PC-3 (cell line): ENCODE results near the gene PDZRN4. TPM values are rescaled to one million over a fixed set of nuclear protein-coding genes. Genes with fewer than 3 reads are reported as not detected.
"Not testable (repeated sequence)": the region's sequence is repeated elsewhere in the genome, so short reads cannot be mapped to it uniquely, and the experiment has no call there.

Experiments used
- ATAC-seq: fragments of 200-7000 bp; cut with Tn5 transposase; 2 replicates; pipeline ENCODE4 v1.9.1; 2020; ENCODE audit warnings: mild to moderate bottlenecking, moderate library complexity
- BruUV-seq: library from RNA; stranded (reverse); fragments of 400-500 nt; replicated peaks from 2 replicates; lab custom pipeline; 2021; lab: Mats Ljungman, UMichigan
- CTCF ChIA-PET: fragments of 300-600 bp; sonication (Branson Sonifier 250); formaldehyde crosslinking; loops from one replicate; lab custom pipeline; 2022; ENCODE audit warnings: antibody characterized with exemption; lab: Charles Lee
- POLR2A ChIA-PET: fragments of 300-600 bp; sonication (Branson Sonifier 250); formaldehyde crosslinking; loops from one replicate; lab custom pipeline; 2022; ENCODE audit warnings: antibody characterized with exemption; ENCODE audit not compliant: unreplicated experiment; lab: Charles Lee
- DNase-seq: peaks from one replicate; pipeline ENCODE4 v3.0.0-alpha.2; 2015
- H2AFZ ChIP-seq: fragments of 300-600 bp; sonication (generic); 2 replicates; pipeline ENCODE4 v1.6.0; 2016; ENCODE audit warnings: antibody characterized with exemption, low read length
- H3F3A ChIP-seq: fragments of 300-600 bp; sonication (generic); one replicate; pipeline ENCODE4 v1.6.0; 2017; ENCODE audit warnings: antibody characterized with exemption, low read length, control low read depth, mild to moderate bottlenecking; ENCODE audit not compliant: unreplicated experiment
- H3K27ac ChIP-seq: fragments of 300-600 bp; sonication (generic); 2 replicates; pipeline ENCODE4 v1.5.1; 2016; ENCODE audit warnings: mild to moderate bottlenecking, low read length
- H3K27me3 ChIP-seq: fragments of 300-600 bp; sonication (generic); 2 replicates; pipeline ENCODE4 v1.6.1; 2016; ENCODE audit warnings: low read length, mixed read lengths
- H3K36me3 ChIP-seq: fragments of 300-600 bp; sonication (generic); 2 replicates; pipeline ENCODE4 v1.6.1; 2016; ENCODE audit warnings: low read depth, mixed run types, low read length, mixed read lengths
- H3K4me1 ChIP-seq: fragments of 300-600 bp; sonication (generic); 2 replicates; pipeline ENCODE4 v1.5.1; 2016; ENCODE audit warnings: low read length; ENCODE audit not compliant: insufficient read depth
- H3K4me2 ChIP-seq: fragments of 300-600 bp; sonication (generic); 2 replicates; pipeline ENCODE4 v1.6.0; 2016; ENCODE audit warnings: low read length
- H3K4me3 ChIP-seq: fragments of 300-600 bp; sonication (generic); 2 replicates; pipeline ENCODE4 v1.5.1; 2016; ENCODE audit warnings: mild to moderate bottlenecking, low read length, mixed read lengths
- H3K79me2 ChIP-seq: fragments of 300-600 bp; sonication (generic); 2 replicates; pipeline ENCODE4 v1.6.1; 2017; ENCODE audit warnings: low read length, mixed read lengths
- H3K9ac ChIP-seq: fragments of 300-600 bp; sonication (generic); 2 replicates; pipeline ENCODE4 v1.6.0; 2016; ENCODE audit warnings: mild to moderate bottlenecking, low read length
- H3K9me2 ChIP-seq: fragments of 300-600 bp; sonication (generic); replicated peaks from 2 replicates; pipeline ENCODE4 v1.6.1; 2016; ENCODE audit warnings: mixed run types, low read length, mixed read lengths
- H3K9me3 ChIP-seq: fragments of 300-600 bp; sonication (generic); 2 replicates; pipeline ENCODE4 v1.6.1; 2016; ENCODE audit warnings: low read length, mixed read lengths
- H4K20me1 ChIP-seq: fragments of 300-600 bp; sonication (generic); 2 replicates; pipeline ENCODE4 v1.6.1; 2016; ENCODE audit warnings: low read length, mixed read lengths
- CTCF ChIP-seq: fragments of 300-600 bp; sonication (generic); conservative IDR thresholded peaks from 2 replicates; pipeline ENCODE4 v1.5.1; 2017; ENCODE audit warnings: antibody characterized with exemption, low read depth, mild to moderate bottlenecking, low read length
- EZH2 ChIP-seq: fragments of 300-600 bp; sonication (generic); IDR thresholded peaks from one replicate; pipeline ENCODE4 v1.6.1; 2017; ENCODE audit warnings: antibody characterized with exemption, mild to moderate bottlenecking, low read length; ENCODE audit not compliant: unreplicated experiment
- EZH2phosphoT487 ChIP-seq: fragments of 300-600 bp; sonication (generic); IDR thresholded peaks from 2 replicates; pipeline ENCODE4 v1.6.1; 2018; ENCODE audit warnings: mild to moderate bottlenecking, antibody characterized with exemption, low read length, borderline replicate concordance
- intact Hi-C: fragments of 100-400 bp; cut with micrococcal nuclease; formaldehyde crosslinking; loops from 2 replicates; pipeline ENCODE4 v1.9.0; 2023
- total RNA-seq: library from RNA; depleted of rRNA; stranded (reverse); fragments of >200 nt; gene quantifications from 2 replicates; pipeline ENCODE4 v1.2.3, GENCODE V29; 2014

PDZRN4 gene
- total RNA-seq, 1 experiment from 2014 or later: not detected

- POLR2A ChIA-PET: no interaction called here
- H3K9me2 ChIP-seq: no peaks in the 10 kb centered on the region
- intact Hi-C loops: no loop called here
These were observed 60.3 kb downstream of the PDZRN4 start for GRCh38 chr12:41248391-41248790.

GRCh38 chr12:41250748-41251147 is 62.6 kb downstream of the PDZRN4 start:
- no peak overlapping the region for H3K4me3 ChIP-seq
- H3K4me2 ChIP-seq: no peak overlapping the region
- ATAC-seq (no peak), DNase-seq (no peak)
- no peaks in the 10 kb centered on the region for H3F3A ChIP-seq
- no peaks in the 10 kb centered on the region for H3K79me2 ChIP-seq
- H3K4me1 ChIP-seq: no peaks in the 10 kb centered on the region
- intact Hi-C loops: no loop called here
- no peak overlapping the region for H3K27ac ChIP-seq
- ChIA-PET CTCF (no interaction called here), POLR2A (no interaction called here)
- H3K9me3 ChIP-seq: no peaks in the 10 kb centered on the region
- no peak overlapping the region for H2AFZ ChIP-seq
- no peaks in the 10 kb centered on the region for H3K9me2 ChIP-seq
- H3K9ac ChIP-seq: no peak overlapping the region
- no peaks in the 10 kb centered on the region for H3K36me3 ChIP-seq
- peaks cover 34% of the 10 kb centered on the region for H3K27me3 ChIP-seq
- no peaks in the 10 kb centered on the region for H4K20me1 ChIP-seq
- BruUV-seq: no TSS peak
- TF ChIP-seq EZH2phosphoT487 (no peak), EZH2 (no peak), CTCF (no peak)

More at GRCh38 chr12:41248391-41248790, 60.3 kb downstream of the PDZRN4 start:
- no peak for DNase-seq
- TF ChIP-seq EZH2phosphoT487 (no peak), CTCF (no peak), EZH2 (no peak)
- Histone ChIP-seq H4K20me1 (no peaks in the 10 kb centered on the region), H3K4me1 (no peaks in the 10 kb centered on the region), H3K27ac (no peak overlapping the region), H3K27me3 (peaks cover 38% of the 10 kb centered on the region), H3K9me3 (no peaks in the 10 kb centered on the region), H3F3A (no peaks in the 10 kb centered on the region), H3K9ac (no peak overlapping the region), H3K36me3 (no peaks in the 10 kb centered on the region), H2AFZ (no peak overlapping the region), H3K4me2 (no peak overlapping the region), H3K79me2 (no peaks in the 10 kb centered on the region), H3K4me3 (no peak overlapping the region)
- CTCF ChIA-PET: no interaction called here
- ATAC-seq: no peak
- no TSS peak for BruUV-seq

DNA sequence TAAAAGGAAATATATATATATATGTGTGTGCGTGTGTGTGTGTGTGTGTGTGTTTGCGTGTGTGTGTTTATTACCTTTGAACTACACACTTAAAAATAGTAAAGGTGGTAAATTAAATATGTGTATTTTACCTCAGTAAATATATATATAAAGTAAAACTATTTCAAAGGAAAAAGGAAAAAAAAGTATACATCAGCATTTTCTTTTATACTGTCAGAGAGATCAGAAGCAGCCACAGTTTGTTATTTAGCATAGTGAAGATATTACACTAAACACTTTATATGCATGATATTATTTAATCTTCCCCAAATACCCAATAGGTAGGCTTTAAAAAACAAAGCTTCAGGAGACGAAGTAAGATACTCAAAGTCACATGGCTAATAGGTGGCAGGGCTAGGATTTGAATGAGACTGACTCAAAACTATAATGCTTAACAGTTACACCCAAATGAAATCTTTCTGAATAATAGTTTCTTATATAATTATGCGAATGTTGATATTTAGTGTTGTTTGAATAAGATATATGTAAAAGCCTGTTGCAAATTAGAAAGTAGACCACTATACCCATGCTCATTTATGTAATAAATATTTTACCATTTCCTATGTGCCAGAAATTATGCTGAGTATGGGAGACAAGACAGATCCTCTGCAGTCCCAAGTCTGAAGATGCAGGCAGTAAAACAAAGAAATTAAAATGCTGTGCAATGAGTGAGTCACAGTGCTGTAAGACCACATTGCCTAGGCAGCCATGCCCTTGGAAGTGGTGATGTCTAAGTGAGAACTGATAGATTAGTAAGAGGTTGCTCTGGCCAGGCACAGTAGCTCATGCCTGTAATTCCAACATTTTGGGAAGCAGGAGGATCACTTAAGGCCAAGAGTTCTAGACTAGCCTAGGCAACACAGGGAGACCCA is 66.1 kb downstream of the PDZRN4 start:
- Histone ChIP-seq H3K9me3 (no peaks in the 10 kb centered on the region), H3K4me3 (no peak overlapping the region), H3K79me2 (no peaks in the 10 kb centered on the region), H3K4me1 (no peaks in the 10 kb centered on the region), H3F3A (no peaks in the 10 kb centered on the region), H4K20me1 (no peaks in the 10 kb centered on the region), H3K27me3 (peaks cover 32% of the 10 kb centered on the region), H3K27ac (no peak overlapping the region), H3K4me2 (no peak overlapping the region), H3K9me2 (no peaks in the 10 kb centered on the region), H2AFZ (no peak overlapping the region), H3K9ac (no peak overlapping the region), H3K36me3 (no peaks in the 10 kb centered on the region)
- no peak for TF ChIP-seq EZH2
- TF ChIP-seq EZH2phosphoT487: no peak
- no peak for TF ChIP-seq CTCF
- no TSS peak for BruUV-seq
- ATAC-seq (no peak), DNase-seq (no peak)
- intact Hi-C loops: no loop called here
- POLR2A ChIA-PET: no interaction called here
- CTCF ChIA-PET: no interaction called here

DNA sequence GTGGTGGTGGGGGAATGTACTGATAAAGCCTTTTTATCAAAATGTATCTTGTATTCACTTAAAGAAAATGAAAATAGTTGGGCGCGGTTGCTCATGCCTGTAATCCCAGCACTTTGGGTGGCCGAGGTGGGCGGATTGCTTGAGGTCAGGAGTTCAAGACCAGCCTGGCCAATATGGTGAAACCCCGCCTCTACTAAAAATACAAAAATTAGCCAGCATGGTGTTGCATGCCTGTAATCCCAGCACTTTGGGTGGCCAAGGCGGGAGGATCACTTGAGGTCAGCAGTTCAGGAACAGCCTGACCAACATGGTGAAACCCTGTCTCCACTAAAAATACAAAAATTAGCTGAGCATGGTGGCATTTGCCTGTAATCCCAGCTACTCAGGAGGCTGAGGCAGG is 75.1 kb downstream of the PDZRN4 start:
- ATAC-seq, CTCF ChIA-PET, H3F3A ChIP-seq, H2AFZ ChIP-seq, H3K27ac ChIP-seq, H3K9me2 ChIP-seq, H4K20me1 ChIP-seq, BruUV-seq, H3K4me2 ChIP-seq, POLR2A ChIA-PET, H3K4me3 ChIP-seq, DNase-seq, H3K4me1 ChIP-seq, H3K9me3 ChIP-seq, H3K9ac ChIP-seq, H3K36me3 ChIP-seq, H3K79me2 ChIP-seq: not testable (repeated sequence)
- intact Hi-C loops: loop anchor here (5.0 to 10.0 kb wide), 2 partner anchors 316 to 662 kb away; no protein-coding TSS in a partner anchor
- peaks cover 44% of the 10 kb centered on the region for H3K27me3 ChIP-seq
